ENCODE data around the gene RENBP. TPM values are rescaled to one million over a fixed set of nuclear protein-coding genes. Genes with fewer than 3 reads are reported as not detected.
A peak's percentile ranks its signal among the peaks of the same experiment; 100 is the strongest.

The RENBP gene
- total and polyA plus RNA-seq, 9 of the 15 experiments (the other 6 are each of a cell fraction or from before 2014, with no cell fraction given), result 0.07 to 14.8 (median 10.6) TPM; not detected in 1

DNA sequence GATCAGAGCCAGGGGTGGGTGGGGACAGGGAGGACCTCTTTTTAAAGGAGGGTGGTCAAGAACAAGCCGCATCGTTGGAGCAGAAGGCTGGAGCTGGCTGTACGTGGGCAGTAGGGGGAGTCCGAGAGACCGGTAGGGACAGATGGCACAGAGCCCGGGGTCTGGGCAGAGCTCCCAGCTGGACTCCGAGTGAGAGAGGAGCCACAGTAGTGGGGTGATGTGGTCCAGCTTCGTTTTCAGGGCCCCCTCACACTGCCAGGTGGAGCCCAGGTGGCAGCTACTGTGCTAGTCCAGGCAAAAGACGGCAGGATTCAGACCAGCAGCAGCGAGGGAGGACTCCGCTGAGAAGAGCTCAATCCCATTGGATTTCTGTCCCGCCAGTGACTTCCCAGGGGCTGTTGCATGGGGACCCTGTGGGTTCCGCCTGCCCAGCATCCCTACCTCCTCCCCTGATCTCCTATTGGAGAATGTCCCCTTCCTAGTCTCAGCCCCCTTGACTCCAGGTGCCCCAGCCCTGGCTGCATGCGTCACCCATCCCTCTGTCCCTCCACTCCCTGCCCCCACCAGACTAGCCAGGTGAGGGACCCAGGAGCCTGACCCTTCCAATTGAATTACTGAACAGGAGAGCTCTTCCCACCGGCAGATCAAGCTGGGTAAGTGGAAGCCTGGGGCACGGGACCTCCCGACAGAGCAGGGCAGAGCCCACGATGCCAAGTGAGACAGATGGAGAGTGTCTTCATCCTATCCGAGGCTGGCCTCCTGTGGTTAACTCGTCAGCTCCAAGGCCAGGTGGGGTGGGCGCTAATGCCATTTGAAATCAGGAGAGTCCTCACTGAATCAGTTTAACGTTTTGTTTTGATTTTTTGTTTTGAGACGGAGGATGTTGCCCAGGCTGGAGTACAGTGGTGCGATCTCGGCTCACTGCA, 21.2 kb downstream of the RENBP start (continued):
- no peak for TF ChIP-seq ZNF778 (CRISPR knock-in tag; IDR thresholded peaks at IDR 0.05)

DNA sequence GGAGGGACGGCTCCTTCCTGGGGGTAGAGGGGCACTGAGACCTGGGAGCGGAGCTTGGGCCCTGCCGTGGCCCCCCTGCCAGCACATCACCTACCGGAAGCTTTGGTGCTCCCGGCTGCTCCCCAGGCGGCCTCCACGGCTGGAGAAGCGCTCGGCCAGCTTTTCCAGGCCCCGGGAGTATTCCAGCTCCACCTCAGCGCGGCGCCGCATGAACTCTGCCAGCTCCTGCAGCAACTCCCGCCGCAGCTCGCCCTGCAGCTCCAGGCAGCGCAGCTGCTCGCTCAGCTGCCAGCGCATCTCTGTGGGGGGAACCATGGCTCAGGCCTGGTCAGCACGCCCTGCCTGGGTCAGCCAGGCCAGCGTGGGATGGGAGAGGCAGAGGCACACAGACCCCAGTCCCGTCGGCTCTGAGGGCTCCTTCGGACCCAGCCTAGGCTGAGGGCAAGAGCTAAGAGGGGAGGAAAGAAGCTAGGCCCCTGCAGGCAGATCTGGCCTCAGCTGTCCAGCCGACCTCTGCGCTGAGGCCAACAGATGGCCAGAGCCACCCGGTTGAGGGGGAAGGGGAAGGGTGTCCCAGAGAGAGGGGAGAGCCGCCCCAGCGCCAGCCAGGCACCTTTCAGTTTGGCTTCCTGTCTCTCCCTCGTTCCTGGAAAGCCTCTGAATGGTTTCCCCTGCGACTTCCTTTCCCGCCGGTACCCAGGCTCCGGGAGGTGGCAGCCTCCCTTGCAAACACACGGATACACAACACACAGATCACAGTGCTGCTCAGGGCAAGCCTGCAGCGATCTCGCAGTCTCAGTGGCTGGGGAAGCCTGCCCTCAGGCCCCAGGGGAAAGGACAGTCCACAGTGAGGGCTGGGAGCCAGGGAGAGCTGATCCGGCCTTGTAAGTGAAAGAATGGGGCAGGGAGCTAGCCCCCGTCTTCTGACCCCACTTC, 22.7 kb downstream of the RENBP start:
- no peaks in the 10 kb centered on the region for H4K20me1 ChIP-seq (replicated peaks; ENCODE audit: control insufficient read depth, insufficient read depth, low read length)
- ATAC-seq (no peak), DNase-seq (ENCODE audit: extremely low read depth in 1 of 4, low spot score in 3 of 4) (no peak), FAIRE-seq (no peak)
- H3K4me3 ChIP-seq, result no peak overlapping the region
- no TSS peak for BruUV-seq (replicated peaks)
- H3K27ac ChIP-seq (ENCODE audit: extremely low read depth, low read depth, low read length), result no peak overlapping the region
- H2AFZ ChIP-seq (ENCODE audit: low read depth, low read length), result no peak overlapping the region
- H3K27me3 ChIP-seq (ENCODE audit: control insufficient read depth in 2 of 2, insufficient read depth in 2 of 2, low read length in 2 of 2), result no peaks in the 10 kb centered on the region
- no peak overlapping the region for H3K9ac ChIP-seq (ENCODE audit: insufficient read depth in 1 of 2, low read depth in 2 of 2, low read length in 2 of 2)
- H3K4me2 ChIP-seq (ENCODE audit: insufficient read depth, low read length), result no peak overlapping the region
- H3K4me1 ChIP-seq (replicated peaks in 1 of 2; ENCODE audit: control insufficient read depth in 2 of 2, insufficient read depth in 2 of 2, low read length in 2 of 2), result peaks cover 12 to 38% of the 10 kb centered on the region in 2 experiments; a peak in 4 of 5 replicates
- TF ChIP-seq POLR2G (IDR thresholded peaks at IDR 0.05; ENCODE audit: low read depth, low read length) (peak; percentile 47; the same call in 1 of the 2 replicates), NFIX (CRISPR knock-in tag; IDR thresholded peaks at IDR 0.05; ENCODE audit: low read depth) (no peak)
- ChIA-PET CTCF (ENCODE audit: low intra/inter-chr PET ratio) (no interaction called here), POLR2A (interaction anchor here (0.6 to 0.8 kb wide), 3 partner anchors 12 to 45 kb away, joined by 3 to 5 read pairs (median 4); no protein-coding TSS in a partner anchor)
- intact Hi-C loops (cut with micrococcal nuclease) (no loop called here), in situ Hi-C loops (cut with MboI) (no loop called here)
- peaks cover 32% of the 10 kb centered on the region; the same call in 2 of the 3 replicates for H3K36me3 ChIP-seq (ENCODE audit: control insufficient read depth, insufficient read depth, low read length)
- H3K79me2 ChIP-seq (ENCODE audit: control insufficient read depth, insufficient read depth, low read length), result peaks cover 35% of the 10 kb centered on the region
- H3K9me3 ChIP-seq (replicated peaks; ENCODE audit: control insufficient read depth, insufficient read depth, low read depth, low read length), result no peaks in the 10 kb centered on the region
- H3K9me1 ChIP-seq (ENCODE audit: control insufficient read depth, insufficient read depth, low read length), result no peaks in the 10 kb centered on the region
- 77% methylated on average over 11 of the region's 40 CpGs for WGBS (ENCODE audit: insufficient coverage, low coverage, missing lambda C conversion rate)
